Measurements from ENCODE around the gene ZNF304.

The ZNF304 gene

DNA sequence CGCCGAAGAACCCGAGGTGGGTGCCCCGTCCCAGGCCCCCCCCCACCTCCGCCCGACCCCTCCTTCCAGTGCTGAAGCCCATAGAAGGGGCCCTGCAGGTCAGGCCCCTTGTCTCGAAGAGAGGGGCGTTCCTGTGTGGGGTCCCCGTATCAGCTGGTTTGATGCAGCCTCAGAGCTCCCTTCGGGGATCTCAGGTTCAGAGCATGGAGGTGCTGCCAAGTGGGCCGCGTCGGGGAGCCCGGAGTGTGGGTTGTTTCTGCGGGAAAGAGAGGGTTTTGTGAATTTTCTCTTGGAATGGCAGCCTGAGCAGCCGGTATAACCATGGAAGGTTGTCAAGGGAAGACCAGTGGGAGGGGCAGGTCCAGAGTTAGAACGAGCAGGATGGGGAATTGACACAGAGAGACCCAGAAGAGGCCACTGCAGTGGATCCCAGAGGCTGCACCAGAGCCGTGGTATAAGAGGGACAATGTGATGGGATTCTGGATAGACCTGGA, 12.7 kb downstream of the ZNF304 start:
- ChIA-PET POLR2A (interaction anchor here (1.0 to 2.2 kb wide), 7 partner anchors 9 to 451 kb away, joined by 3 to 29 read pairs (median 4); partner anchors contain the start of genes ZNF304, ZNF548, ZNF552 and ZNF749), CTCF (no interaction called here)
- peak overlapping the region; percentile 86 for H3K4me3 ChIP-seq (ENCODE audit: low read depth, low read length)
- peak overlapping the region; percentile 54; the same call in 1 of the 2 replicates for H3K27ac ChIP-seq (ENCODE audit: extremely low read depth, low read depth, low read length)
- H3K4me1 ChIP-seq (ENCODE audit: control insufficient read depth, insufficient read depth, low read length), result peaks cover 4% of the 10 kb centered on the region; the same call in 1 of the 2 replicates
- peaks cover 11 to 17% of the 10 kb centered on the region in 2 experiments for H3K36me3 ChIP-seq (ENCODE audit: control insufficient read depth in 2 of 2, insufficient read depth in 1 of 2, low read length in 2 of 2)
- TF ChIP-seq ZFHX2 (tag by site-specific recombination; conservative IDR thresholded peaks at IDR 0.05) (no peak), SCRT2 (tag by site-specific recombination; IDR thresholded peaks at IDR 0.05) (no peak), ZBTB17 (tag by site-specific recombination; IDR thresholded peaks at IDR 0.05) (peak; percentile 85), ZNF2 (tag by site-specific recombination; IDR thresholded peaks at IDR 0.05) (no peak), ZNF248 (tag by site-specific recombination; IDR thresholded peaks at IDR 0.05) (no peak), ZNF341 (tag by site-specific recombination; IDR thresholded peaks at IDR 0.05; ENCODE audit: low read depth) (no peak)
- no peaks in the 10 kb centered on the region for H3K9me3 ChIP-seq (ENCODE audit: control insufficient read depth, insufficient read depth, low read depth, low read length)

DNA sequence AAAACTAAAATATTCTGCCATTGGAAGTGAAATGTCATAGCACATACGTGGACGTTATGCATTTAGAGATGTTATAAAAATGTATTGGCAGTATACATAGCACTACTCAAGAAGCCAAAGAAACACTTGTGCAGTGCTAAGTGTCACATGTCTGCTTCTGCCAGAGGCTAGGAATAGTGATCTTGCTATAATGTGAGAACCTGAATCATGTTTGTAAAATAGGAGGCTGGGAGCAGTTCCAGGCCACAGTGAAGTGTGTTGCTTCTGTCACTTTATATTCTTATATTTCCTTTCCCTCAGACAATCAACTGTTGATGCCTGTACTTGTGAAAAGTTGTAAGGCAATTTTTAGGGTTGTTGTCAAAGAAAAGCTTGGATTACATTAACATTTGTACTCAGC, 15.7 kb downstream of the ZNF304 start:
- H3K4me1 ChIP-seq (ENCODE audit: control insufficient read depth, insufficient read depth, low read length), result peaks cover 4% of the 10 kb centered on the region; the same call in 1 of the 2 replicates
- ChIA-PET CTCF (interaction anchor here (0.6 kb wide), 1 partner anchor 636 kb away, joined by 5 read pairs; no protein-coding TSS in a partner anchor), POLR2A (interaction anchor here (0.6 kb wide), 2 partner anchors 47 to 59 kb away, joined by 3 to 4 read pairs; no protein-coding TSS in a partner anchor)
- H3K27ac ChIP-seq (ENCODE audit: extremely low read depth, low read depth, low read length), result no peak overlapping the region
- no peak overlapping the region for H3K4me3 ChIP-seq (ENCODE audit: low read depth, low read length)
- no peak for TF ChIP-seq ZNF391 (tag by site-specific recombination; IDR thresholded peaks at IDR 0.05; ENCODE audit: borderline replicate concordance, low read depth)
- no peak for TF ChIP-seq ZNF311 (tag by site-specific recombination; IDR thresholded peaks at IDR 0.05; ENCODE audit: borderline replicate concordance)
- no peak for TF ChIP-seq ZNF777 (tag by site-specific recombination; IDR thresholded peaks at IDR 0.05; ENCODE audit: borderline replicate concordance)
- TF ChIP-seq ZNF112 (tag by site-specific recombination; IDR thresholded peaks at IDR 0.05), result no peak
- TF ChIP-seq ZNF157 (tag by site-specific recombination; IDR thresholded peaks at IDR 0.05), result no peak
- TF ChIP-seq ZNF747 (tag by site-specific recombination; IDR thresholded peaks at IDR 0.05), result no peak
- TF ChIP-seq, protein P1, sequence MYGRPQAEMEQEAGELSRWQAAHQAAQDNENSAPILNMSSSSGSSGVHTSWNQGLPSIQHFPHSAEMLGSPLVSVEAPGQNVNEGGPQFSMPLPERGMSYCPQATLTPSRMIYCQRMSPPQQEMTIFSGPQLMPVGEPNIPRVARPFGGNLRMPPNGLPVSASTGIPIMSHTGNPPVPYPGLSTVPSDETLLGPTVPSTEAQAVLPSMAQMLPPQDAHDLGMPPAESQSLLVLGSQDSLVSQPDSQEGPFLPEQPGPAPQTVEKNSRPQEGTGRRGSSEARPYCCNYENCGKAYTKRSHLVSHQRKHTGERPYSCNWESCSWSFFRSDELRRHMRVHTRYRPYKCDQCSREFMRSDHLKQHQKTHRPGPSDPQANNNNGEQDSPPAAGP (tag by site-specific recombination; IDR thresholded peaks at IDR 0.05), result no peak
- TF ChIP-seq, protein P2, sequence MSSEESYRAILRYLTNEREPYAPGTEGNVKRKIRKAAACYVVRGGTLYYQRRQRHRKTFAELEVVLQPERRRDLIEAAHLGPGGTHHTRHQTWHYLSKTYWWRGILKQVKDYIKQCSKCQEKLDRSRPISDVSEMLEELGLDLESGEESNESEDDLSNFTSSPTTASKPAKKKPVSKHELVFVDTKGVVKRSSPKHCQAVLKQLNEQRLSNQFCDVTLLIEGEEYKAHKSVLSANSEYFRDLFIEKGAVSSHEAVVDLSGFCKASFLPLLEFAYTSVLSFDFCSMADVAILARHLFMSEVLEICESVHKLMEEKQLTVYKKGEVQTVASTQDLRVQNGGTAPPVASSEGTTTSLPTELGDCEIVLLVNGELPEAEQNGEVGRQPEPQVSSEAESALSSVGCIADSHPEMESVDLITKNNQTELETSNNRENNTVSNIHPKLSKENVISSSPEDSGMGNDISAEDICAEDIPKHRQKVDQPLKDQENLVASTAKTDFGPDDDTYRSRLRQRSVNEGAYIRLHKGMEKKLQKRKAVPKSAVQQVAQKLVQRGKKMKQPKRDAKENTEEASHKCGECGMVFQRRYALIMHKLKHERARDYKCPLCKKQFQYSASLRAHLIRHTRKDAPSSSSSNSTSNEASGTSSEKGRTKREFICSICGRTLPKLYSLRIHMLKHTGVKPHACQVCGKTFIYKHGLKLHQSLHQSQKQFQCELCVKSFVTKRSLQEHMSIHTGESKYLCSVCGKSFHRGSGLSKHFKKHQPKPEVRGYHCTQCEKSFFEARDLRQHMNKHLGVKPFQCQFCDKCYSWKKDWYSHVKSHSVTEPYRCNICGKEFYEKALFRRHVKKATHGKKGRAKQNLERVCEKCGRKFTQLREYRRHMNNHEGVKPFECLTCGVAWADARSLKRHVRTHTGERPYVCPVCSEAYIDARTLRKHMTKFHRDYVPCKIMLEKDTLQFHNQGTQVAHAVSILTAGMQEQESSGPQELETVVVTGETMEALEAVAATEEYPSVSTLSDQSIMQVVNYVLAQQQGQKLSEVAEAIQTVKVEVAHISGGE (tag by site-specific recombination; conservative IDR thresholded peaks at IDR 0.05; ENCODE audit: low read depth), result no peak
- TF ChIP-seq ZNF274 (IDR thresholded peaks at IDR 0.05; ENCODE audit: low read length), result no peak
- TF ChIP-seq ZNF274 (tag by site-specific recombination; IDR thresholded peaks at IDR 0.05; ENCODE audit: borderline replicate concordance), result no peak
- TF ChIP-seq ZBTB17 (tag by site-specific recombination; IDR thresholded peaks at IDR 0.05), result no peak
- TF ChIP-seq ZFP3 (tag by site-specific recombination; IDR thresholded peaks at IDR 0.05; ENCODE audit: low read depth), result no peak
- TF ChIP-seq, protein P3, sequence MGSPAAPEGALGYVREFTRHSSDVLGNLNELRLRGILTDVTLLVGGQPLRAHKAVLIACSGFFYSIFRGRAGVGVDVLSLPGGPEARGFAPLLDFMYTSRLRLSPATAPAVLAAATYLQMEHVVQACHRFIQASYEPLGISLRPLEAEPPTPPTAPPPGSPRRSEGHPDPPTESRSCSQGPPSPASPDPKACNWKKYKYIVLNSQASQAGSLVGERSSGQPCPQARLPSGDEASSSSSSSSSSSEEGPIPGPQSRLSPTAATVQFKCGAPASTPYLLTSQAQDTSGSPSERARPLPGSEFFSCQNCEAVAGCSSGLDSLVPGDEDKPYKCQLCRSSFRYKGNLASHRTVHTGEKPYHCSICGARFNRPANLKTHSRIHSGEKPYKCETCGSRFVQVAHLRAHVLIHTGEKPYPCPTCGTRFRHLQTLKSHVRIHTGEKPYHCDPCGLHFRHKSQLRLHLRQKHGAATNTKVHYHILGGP (tag by site-specific recombination; IDR thresholded peaks at IDR 0.05), result no peak
- TF ChIP-seq SP7 (tag by site-specific recombination; IDR thresholded peaks at IDR 0.05), result no peak
- TF ChIP-seq ZNF335 (tag by site-specific recombination; conservative IDR thresholded peaks at IDR 0.05), result no peak
- no peak for TF ChIP-seq ZNF416 (tag by site-specific recombination; IDR thresholded peaks at IDR 0.05)
- peaks cover 7 to 23% of the 10 kb centered on the region in 2 experiments for H3K36me3 ChIP-seq (ENCODE audit: control insufficient read depth in 2 of 2, insufficient read depth in 1 of 2, low read length in 2 of 2)
- H3K9me3 ChIP-seq (ENCODE audit: control insufficient read depth, insufficient read depth, low read depth, low read length), result no peaks in the 10 kb centered on the region
